ENCODE measurements around the gene MTR. TPM values are rescaled to one million over a fixed set of nuclear protein-coding genes. Genes with fewer than 3 reads are reported as not detected.

The MTR gene
- total RNA-seq, 1 experiment from 2014 or later: 35.5 TPM

DNA sequence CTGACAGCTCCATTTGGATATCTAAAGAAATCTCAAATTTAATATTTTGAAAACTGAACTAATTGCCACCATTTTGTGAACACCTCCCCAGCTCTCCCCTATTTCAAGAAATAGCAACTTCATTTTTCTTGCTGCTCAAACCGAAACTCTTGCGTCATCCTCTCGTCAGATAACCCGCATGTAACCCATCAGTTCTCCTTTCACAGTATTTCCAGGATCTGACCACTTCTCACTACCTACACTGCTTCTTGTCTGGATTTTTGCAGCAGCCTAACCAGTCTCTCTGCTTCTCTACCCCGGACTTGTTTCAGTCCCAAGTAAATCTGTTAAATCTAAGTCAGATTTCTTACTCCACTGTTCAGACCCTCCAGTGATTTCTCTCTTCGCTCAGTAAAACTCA lies 75.6 kb downstream of the MTR start:
- H2BK12ac ChIP-seq (ENCODE audit: insufficient read length, low read depth, low read length): no peak overlapping the region
- no peak overlapping the region for H3K4me2 ChIP-seq (ENCODE audit: insufficient read depth, insufficient read length, low read length)
- TF ChIP-seq, protein P1, sequence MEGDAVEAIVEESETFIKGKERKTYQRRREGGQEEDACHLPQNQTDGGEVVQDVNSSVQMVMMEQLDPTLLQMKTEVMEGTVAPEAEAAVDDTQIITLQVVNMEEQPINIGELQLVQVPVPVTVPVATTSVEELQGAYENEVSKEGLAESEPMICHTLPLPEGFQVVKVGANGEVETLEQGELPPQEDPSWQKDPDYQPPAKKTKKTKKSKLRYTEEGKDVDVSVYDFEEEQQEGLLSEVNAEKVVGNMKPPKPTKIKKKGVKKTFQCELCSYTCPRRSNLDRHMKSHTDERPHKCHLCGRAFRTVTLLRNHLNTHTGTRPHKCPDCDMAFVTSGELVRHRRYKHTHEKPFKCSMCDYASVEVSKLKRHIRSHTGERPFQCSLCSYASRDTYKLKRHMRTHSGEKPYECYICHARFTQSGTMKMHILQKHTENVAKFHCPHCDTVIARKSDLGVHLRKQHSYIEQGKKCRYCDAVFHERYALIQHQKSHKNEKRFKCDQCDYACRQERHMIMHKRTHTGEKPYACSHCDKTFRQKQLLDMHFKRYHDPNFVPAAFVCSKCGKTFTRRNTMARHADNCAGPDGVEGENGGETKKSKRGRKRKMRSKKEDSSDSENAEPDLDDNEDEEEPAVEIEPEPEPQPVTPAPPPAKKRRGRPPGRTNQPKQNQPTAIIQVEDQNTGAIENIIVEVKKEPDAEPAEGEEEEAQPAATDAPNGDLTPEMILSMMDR (conservative IDR thresholded peaks at IDR 0.05): no peak
- no peak overlapping the region for H4K5ac ChIP-seq (ENCODE audit: insufficient read length, low read depth, low read length)
- H3K9ac ChIP-seq (ENCODE audit: extremely low read depth, insufficient read length, low read length): no peak overlapping the region
- no peaks in the 10 kb centered on the region for H3K79me1 ChIP-seq (ENCODE audit: insufficient read depth, low read depth, low read length, poor library complexity, severe bottlenecking)
- no peak overlapping the region for H3K4ac ChIP-seq (ENCODE audit: low read depth, low read length)
- peaks cover 23 to 25% (median 24%) of the 10 kb centered on the region in 3 experiments; a peak in 6 of 7 replicates for H3K36me3 Mint-ChIP-seq (ENCODE audit: insufficient read depth in 1 of 3, low read depth in 3 of 3)
- H2BK120ac ChIP-seq (ENCODE audit: low read depth, low read length, poor library complexity, severe bottlenecking): no peak overlapping the region
- no peak overlapping the region for H3K56ac ChIP-seq (ENCODE audit: insufficient read length, low read depth, low read length)
- H3K27ac ChIP-seq (ENCODE audit: insufficient read length, low read depth, low read length): no peak overlapping the region
- no peak overlapping the region for H3K18ac ChIP-seq (ENCODE audit: insufficient read length, low read depth, low read length)
- no peaks in the 10 kb centered on the region for H3K4me1 ChIP-seq (ENCODE audit: insufficient read depth, low read length)
- H3K14ac ChIP-seq (ENCODE audit: insufficient read depth, low read length): no peak overlapping the region
- no peak overlapping the region for H3K4me3 Mint-ChIP-seq
- WGBS (ENCODE audit: extremely low coverage, insufficient read length, low lambda C conversion rate): no CpG with 5 or more reads among the region's 6 CpGs
- no peak overlapping the region for H4K91ac ChIP-seq (ENCODE audit: insufficient read length, low read depth, low read length)
- H3K9me3 ChIP-seq (ENCODE audit: control insufficient read depth, low read depth, low read length): no peaks in the 10 kb centered on the region
- DNase-seq: no peak
- no peak overlapping the region for H2AK5ac ChIP-seq (ENCODE audit: insufficient read length, low read length)
- H3K27me3 ChIP-seq (ENCODE audit: insufficient read depth, low read length): no peaks in the 10 kb centered on the region
- H3T11ph ChIP-seq (ENCODE audit: low read length): no peak overlapping the region
- H3K79me2 ChIP-seq (ENCODE audit: insufficient read depth, low read length): no peaks in the 10 kb centered on the region
- no peak overlapping the region for H2BK15ac ChIP-seq (ENCODE audit: low read depth, low read length)
- peak overlapping the region; percentile 11 to 24 (median 16); a peak in 5 of 7 replicates for H3K27ac Mint-ChIP-seq
- no peak overlapping the region for H2AFZ ChIP-seq (ENCODE audit: low read length)
- no peaks in the 10 kb centered on the region for H3K27me3 Mint-ChIP-seq (ENCODE audit: low read depth)
- H3K9me3 Mint-ChIP-seq: no peaks in the 10 kb centered on the region; a peak in 1 of 5 replicates
- no peak overlapping the region for H4K8ac ChIP-seq (replicated peaks; ENCODE audit: insufficient read length, low read depth, low read length)
- H3K23me2 ChIP-seq (ENCODE audit: insufficient read length, low read depth, low read length, poor library complexity, severe bottlenecking): no peaks in the 10 kb centered on the region
- H2BK20ac ChIP-seq (ENCODE audit: low read depth, low read length, poor library complexity, severe bottlenecking): no peak overlapping the region
- peaks cover 2 to 7% of the 10 kb centered on the region in 2 experiments; a peak in 2 of 4 replicates for H3K4me1 Mint-ChIP-seq
- H4K20me1 ChIP-seq (ENCODE audit: control insufficient read depth, insufficient read depth, insufficient read length): no peaks in the 10 kb centered on the region
- H2BK5ac ChIP-seq (ENCODE audit: insufficient read length, low read length): no peak overlapping the region
- no peak overlapping the region for H3K23ac ChIP-seq (ENCODE audit: insufficient read length, low read depth, low read length)
